ENCODE results near the gene LRRC46.

The LRRC46 gene

GRCh38 chr17:47873200-47874090, 42.0 kb downstream of the LRRC46 start:
- no peak for DNase-seq (ENCODE audit: extremely low read depth in 1 of 2, low read depth in 1 of 2)

GRCh38 chr17:47875011-47875985, 43.8 kb downstream of the LRRC46 start:
- no peak for DNase-seq (ENCODE audit: extremely low read depth in 1 of 2, low read depth in 1 of 2)

GRCh38 chr17:47877368-47878034, 46.0 kb downstream of the LRRC46 start:
- DNase-seq (ENCODE audit: extremely low read depth in 1 of 2, low read depth in 1 of 2), result no peak

GRCh38 chr17:47878203-47879027, 46.9 kb downstream of the LRRC46 start:
- DNase-seq (ENCODE audit: extremely low read depth in 1 of 2, low read depth in 1 of 2), result no peak

- no peak for DNase-seq (ENCODE audit: extremely low read depth in 1 of 2, low read depth in 1 of 2)
Measured at GRCh38 chr17:47879028-47879585, 47.6 kb downstream of the LRRC46 start.

GRCh38 chr17:47879776-47880454, 48.4 kb downstream of the LRRC46 start:
- no peak for DNase-seq (ENCODE audit: extremely low read depth in 1 of 2, low read depth in 1 of 2)

GRCh38 chr17:47882247-47882646, 50.8 kb downstream of the LRRC46 start:
- no peak for DNase-seq (ENCODE audit: extremely low read depth in 1 of 2, low read depth in 1 of 2)

- DNase-seq (ENCODE audit: extremely low read depth in 1 of 2, low read depth in 1 of 2), result no peak
Measured at GRCh38 chr17:47882695-47883588, 51.5 kb downstream of the LRRC46 start.

- DNase-seq (ENCODE audit: extremely low read depth in 1 of 2, low read depth in 1 of 2), result no peak
Measured at GRCh38 chr17:47883589-47884426, 52.3 kb downstream of the LRRC46 start.

GRCh38 chr17:47884427-47884740, 52.9 kb downstream of the LRRC46 start:
- DNase-seq (ENCODE audit: extremely low read depth in 1 of 2, low read depth in 1 of 2), result no peak

GRCh38 chr17:47884905-47885730, 53.6 kb downstream of the LRRC46 start:
- no peak for DNase-seq (ENCODE audit: extremely low read depth in 1 of 2, low read depth in 1 of 2)
